Lower leg skin (tissue), 3 donors: Measurements from ENCODE around the gene GLI3.

ENCODE experiments used
- CTCF ChIP-seq, 3 donors: fragments of 450-650 bp; IDR thresholded peaks; one replicate each; pipeline ENCODE4 v1.5.1; 2016; ENCODE audit warnings: antibody characterized with exemption in 3 of 3, mild to moderate bottlenecking in 3 of 3, moderate library complexity in 2 of 3
- POLR2A ChIP-seq, 2 donors: fragments of 450-650 bp; IDR thresholded peaks; one replicate each; pipeline ENCODE4 v1.6.1; 2016 to 2017; ENCODE audit warnings: antibody characterized with exemption in 2 of 2, mild to moderate bottlenecking in 1 of 2, moderate library complexity in 1 of 2

GRCh38 chr7:42071372-42072261 is 165.4 kb downstream of the GLI3 start:
- TF ChIP-seq CTCF (IDR thresholded peaks at IDR 0.05) (no peak), POLR2A (IDR thresholded peaks at IDR 0.05) (no peak)
